A549 (cell line): ENCODE data around the gene TEX29. TPM values are rescaled to one million over a fixed set of nuclear protein-coding genes. Genes with fewer than 3 reads are reported as not detected.

ENCODE experiments used
- ATAC-seq, 2 experiments: fragments of 200-7000 bp in 1 of 2; fragments of >200 bp in 1 of 2; cut with Nextera tagmentation in 1 of 2; cut with Tn5 transposase in 1 of 2; 3 replicates each; pipeline versions ENCODE4 v1.8.0 to v1.9.1; 2018 to 2020; ENCODE audit warnings: mild to moderate bottlenecking in 1 of 2, moderate library complexity in 1 of 2
- CTCF ChIA-PET: fragments of 300-600 bp; sonication (Branson Sonifier 250); formaldehyde crosslinking; extraction: SDS; loops from one replicate; lab custom pipeline; 2021; ENCODE audit warnings: antibody characterized with exemption, inconsistent platforms; lab: Yijun Ruan, JAX
- POLR2A ChIA-PET: fragments of 350-600 bp; formaldehyde crosslinking; extraction: SDS; loops from one replicate; lab custom pipeline; 2021; ENCODE audit warnings: antibody characterized with exemption, inconsistent platforms; lab: Yijun Ruan, JAX
- DNase-seq, 2 experiments: peaks; one replicate each; pipeline versions ENCODE4 v3.0.0 to v3.0.0-alpha.2; 2011 to 2016; ENCODE audit warnings: low read depth in 1 of 2, low spot score in 1 of 2
- FAIRE-seq: peaks from 2 replicates; lab custom pipeline; 2011; peaks lifted over from hg19 to GRCh38; lab: Jason Lieb, UNC
- H3K27ac ChIP-seq, 2 experiments: fragments of >200 bp; sonication (Bioruptor Twin); formaldehyde crosslinking; 3 replicates each; pipeline ENCODE4 v1.5.1; 2016 to 2017
- H3K4me1 ChIP-seq: fragments of >200 bp; sonication (Bioruptor Twin); formaldehyde crosslinking; 3 replicates; pipeline ENCODE4 v1.6.1; 2016
- H3K4me2 ChIP-seq: fragments of >200 bp; sonication (Bioruptor Twin); formaldehyde crosslinking; 3 replicates; pipeline ENCODE4 v1.6.1; 2016
- H3K4me3 ChIP-seq: fragments of >200 bp; sonication (Bioruptor Twin); formaldehyde crosslinking; 3 replicates; pipeline ENCODE4 v1.5.1; 2016
- H3K9me3 ChIP-seq: fragments of >200 bp; sonication (Bioruptor Twin); formaldehyde crosslinking; 3 replicates; pipeline ENCODE4 v1.6.1; 2016
- ATOH8 ChIP-seq: fragments of 250-450 bp; sonication (Bioruptor Pico); IDR thresholded peaks from 2 replicates; pipeline ENCODE4 v1.5.0; 2020; ENCODE audit warnings: low read depth, mild to moderate bottlenecking, moderate library complexity
- BCL3 ChIP-seq: fragments of >200 bp; sonication (Bioruptor Twin); formaldehyde crosslinking; IDR thresholded peaks from 3 replicates; pipeline ENCODE4 v1.6.1; 2016
- CBX8 ChIP-seq: fragments of 200-600 bp; sonication (generic); IDR thresholded peaks from 2 replicates; pipeline ENCODE4 v1.6.1; 2016
- E2F6 ChIP-seq: IDR thresholded peaks from 2 replicates; pipeline ENCODE4 v1.6.1; 2012; ENCODE audit warnings: low read depth, borderline replicate concordance
- EHF ChIP-seq: fragments of 250-450 bp; sonication (Bioruptor Pico); IDR thresholded peaks from 2 replicates; pipeline ENCODE4 v1.5.0; 2020; ENCODE audit warnings: mild to moderate bottlenecking
- EP300 ChIP-seq, 2 experiments: fragments of >200 bp; sonication (Bioruptor Twin); formaldehyde crosslinking; IDR thresholded peaks; 2 replicates in 1 of 2; 3 replicates in 1 of 2; pipeline ENCODE4 v1.6.1; 2016 to 2017
- FOXS1 ChIP-seq: fragments of 250-450 bp; sonication (Bioruptor Pico); IDR thresholded peaks from 2 replicates; pipeline ENCODE4 v1.5.0; 2020; ENCODE audit warnings: mild to moderate bottlenecking, moderate library complexity
- GATA3 ChIP-seq: IDR thresholded peaks from 2 replicates; pipeline ENCODE4 v1.6.1; 2012; ENCODE audit warnings: borderline replicate concordance
- HDAC2 ChIP-seq: fragments of 200-600 bp; sonication (generic); IDR thresholded peaks from 2 replicates; pipeline ENCODE4 v1.6.1; 2016
- JUN ChIP-seq, 2 experiments: fragments of >200 bp; sonication (Bioruptor Twin); formaldehyde crosslinking; IDR thresholded peaks; 2 replicates in 1 of 2; 3 replicates in 1 of 2; pipeline ENCODE4 v1.6.1; 2016 to 2017
- KDM5A ChIP-seq: fragments of 200-600 bp; sonication (generic); IDR thresholded peaks from 2 replicates; pipeline ENCODE4 v1.6.1; 2016; ENCODE audit warnings: antibody characterized with exemption, mild to moderate bottlenecking
- MAZ ChIP-seq: fragments of 150-350 bp; IDR thresholded peaks from 2 replicates; pipeline ENCODE4 v1.6.1; 2014; ENCODE audit warnings: antibody characterized with exemption, low read depth, low read length, borderline replicate concordance
- MYC ChIP-seq: IDR thresholded peaks from 2 replicates; pipeline ENCODE4 v1.6.1; 2012; ENCODE audit warnings: mild to moderate bottlenecking, inconsistent platforms, low read length, improper control_type of control experiment, borderline replicate concordance
- NFE2L2 ChIP-seq: fragments of 150-350 bp; conservative IDR thresholded peaks from 2 replicates; pipeline ENCODE4 v1.6.1; 2014; ENCODE audit warnings: low read length
- PBX3 ChIP-seq: IDR thresholded peaks from 2 replicates; pipeline ENCODE4 v1.6.1; 2012
- POLR2A ChIP-seq: IDR thresholded peaks from 2 replicates; pipeline ENCODE4 v1.6.1; 2012; ENCODE audit warnings: mild to moderate bottlenecking, low read length
- RARB ChIP-seq: fragments of 250-450 bp; sonication (Bioruptor Pico); IDR thresholded peaks from 2 replicates; pipeline ENCODE4 v1.8.0; 2021; ENCODE audit warnings: mild to moderate bottlenecking, moderate library complexity
- RFX5 ChIP-seq: fragments of 450-650 bp; IDR thresholded peaks from 2 replicates; pipeline ENCODE4 v1.7.1; 2014; ENCODE audit warnings: antibody characterized with exemption, mild to moderate bottlenecking, moderate library complexity
- SREBF2 ChIP-seq: fragments of 450-650 bp; IDR thresholded peaks from 2 replicates; pipeline ENCODE4 v1.6.1; 2014; ENCODE audit warnings: mild to moderate bottlenecking, moderate library complexity
- TP53 ChIP-seq: fragments of 250-450 bp; sonication (Bioruptor Pico); IDR thresholded peaks from 2 replicates; pipeline ENCODE4 v1.5.0; 2021; ENCODE audit warnings: mild to moderate bottlenecking, moderate library complexity
- USF2 ChIP-seq: fragments of 450-650 bp; IDR thresholded peaks from 2 replicates; pipeline ENCODE4 v1.6.1; 2014; ENCODE audit warnings: antibody characterized with exemption
- ZNF302 ChIP-seq: fragments of 250-450 bp; sonication (Bioruptor Pico); IDR thresholded peaks from 2 replicates; pipeline ENCODE4 v1.9.0; 2021; ENCODE audit warnings: inconsistent platforms, mild to moderate bottlenecking, moderate library complexity
- ZSCAN20 ChIP-seq: fragments of 250-450 bp; sonication (Bioruptor Pico); IDR thresholded peaks from 2 replicates; pipeline ENCODE4 v1.8.0; 2022; ENCODE audit warnings: mild to moderate bottlenecking, moderate library complexity
- WGBS: methylation state at CpG from one replicate; pipeline ENCODE4 v1.1.6; 2017; ENCODE audit errors: missing lambda C conversion rate; 5-methylcytosine and 5-hydroxymethylcytosine counted together
- polyA plus RNA-seq, 4 experiments: library from polyadenylated mRNA; depleted of rRNA in 3 of 4; stranded (reverse); fragments of >200 nt; fragmentation: RNase III in 1 of 4; extraction: RNeasy Plus Mini Kit Qiagen cat#74134 plus additional on column Dnase treatment in 1 of 4; gene quantifications; 2 replicates in 3 of 4; 3 replicates in 1 of 4; pipeline ENCODE4 v1.2.3, GENCODE V29; 2011 to 2017

Gene TEX29
- polyA plus RNA-seq, 2 of the 4 experiments (the other 2 are of a cell fraction) = 0.13 to 0.35 TPM

GRCh38 chr13:111302045-111302726, 18.3 kb upstream of the TEX29 start:
- FAIRE-seq (no peak), ATAC-seq (no peak)
- no peaks in the 10 kb centered on the region for H3K9me3 ChIP-seq
- TF ChIP-seq PBX3 = no peak
- TF ChIP-seq ZSCAN20 (CRISPR knock-in tag) = no peak
- no peak for TF ChIP-seq NFE2L2
- no peak for TF ChIP-seq SREBF2
- no peak for TF ChIP-seq TP53 (CRISPR knock-in tag)
- TF ChIP-seq RARB = no peak
- TF ChIP-seq HDAC2 = no peak
- no peak for TF ChIP-seq FOXS1 (CRISPR knock-in tag)
- TF ChIP-seq, all 56 proteins: peak for 0
- 90% methylated on average over 18 of the region's 22 CpGs for WGBS
- H3K27ac ChIP-seq = no peak overlapping the region
- no peak for DNase-seq
- POLR2A ChIA-PET = no interaction called here
- no peaks in the 10 kb centered on the region for H3K4me1 ChIP-seq
- CTCF ChIA-PET = no interaction called here
- H3K4me3 ChIP-seq = no peak overlapping the region
- no peak overlapping the region for H3K4me2 ChIP-seq

- H3K9me3 ChIP-seq = no peaks in the 10 kb centered on the region
- POLR2A ChIA-PET = no interaction called here
- ATAC-seq = no peak
- H3K4me1 ChIP-seq = no peaks in the 10 kb centered on the region
- no peak overlapping the region for H3K4me2 ChIP-seq
- H3K4me3 ChIP-seq = no peak overlapping the region
- no peak for FAIRE-seq
- no peak overlapping the region for H3K27ac ChIP-seq
- CTCF ChIA-PET = no interaction called here
- no peak for DNase-seq
- WGBS = 92% methylated on average over 9 of the region's 11 CpGs
- TF ChIP-seq RFX5 (no peak), E2F6 (no peak), JUN (IDR thresholded peaks at IDR 0.05) (no peak), ZNF302 (CRISPR knock-in tag) (no peak), EHF (CRISPR knock-in tag) (no peak), NFE2L2 (no peak), KDM5A (no peak), ATOH8 (CRISPR knock-in tag) (no peak), HDAC2 (no peak), MAZ (no peak)
- TF ChIP-seq, all 56 proteins: peak for 0
Observed at GRCh38 chr13:111303559-111303958, 16.9 kb upstream of the TEX29 start.

GRCh38 chr13:111304041-111304544, 16.3 kb upstream of the TEX29 start:
- FAIRE-seq (no peak), DNase-seq (no peak), ATAC-seq (no peak)
- POLR2A ChIA-PET = no interaction called here
- 94% methylated on average over 15 of the region's 15 CpGs for WGBS
- H3K4me1 ChIP-seq = no peaks in the 10 kb centered on the region
- TF ChIP-seq FOXS1 (CRISPR knock-in tag) = no peak
- no peak for TF ChIP-seq USF2
- TF ChIP-seq GATA3 = no peak
- no peak for TF ChIP-seq MYC
- TF ChIP-seq POLR2A = no peak
- no peak for TF ChIP-seq CBX8
- TF ChIP-seq BCL3 = no peak
- TF ChIP-seq EP300 (IDR thresholded peaks at IDR 0.05) = no peak
- H3K27ac ChIP-seq = no peak overlapping the region
- no peak overlapping the region for H3K4me2 ChIP-seq
- no peaks in the 10 kb centered on the region for H3K9me3 ChIP-seq
- no peak overlapping the region for H3K4me3 ChIP-seq
- CTCF ChIA-PET = no interaction called here
